IPS-NIHi7 (cell line): Measurements from ENCODE around the gene PPP2R5B.

ENCODE experiments used
- DNase-seq: peaks from one replicate; pipeline ENCODE4 v3.0.0; 2012; ENCODE audit warnings: mixed read lengths; ENCODE audit errors: extremely low spot score

The PPP2R5B gene

DNA sequence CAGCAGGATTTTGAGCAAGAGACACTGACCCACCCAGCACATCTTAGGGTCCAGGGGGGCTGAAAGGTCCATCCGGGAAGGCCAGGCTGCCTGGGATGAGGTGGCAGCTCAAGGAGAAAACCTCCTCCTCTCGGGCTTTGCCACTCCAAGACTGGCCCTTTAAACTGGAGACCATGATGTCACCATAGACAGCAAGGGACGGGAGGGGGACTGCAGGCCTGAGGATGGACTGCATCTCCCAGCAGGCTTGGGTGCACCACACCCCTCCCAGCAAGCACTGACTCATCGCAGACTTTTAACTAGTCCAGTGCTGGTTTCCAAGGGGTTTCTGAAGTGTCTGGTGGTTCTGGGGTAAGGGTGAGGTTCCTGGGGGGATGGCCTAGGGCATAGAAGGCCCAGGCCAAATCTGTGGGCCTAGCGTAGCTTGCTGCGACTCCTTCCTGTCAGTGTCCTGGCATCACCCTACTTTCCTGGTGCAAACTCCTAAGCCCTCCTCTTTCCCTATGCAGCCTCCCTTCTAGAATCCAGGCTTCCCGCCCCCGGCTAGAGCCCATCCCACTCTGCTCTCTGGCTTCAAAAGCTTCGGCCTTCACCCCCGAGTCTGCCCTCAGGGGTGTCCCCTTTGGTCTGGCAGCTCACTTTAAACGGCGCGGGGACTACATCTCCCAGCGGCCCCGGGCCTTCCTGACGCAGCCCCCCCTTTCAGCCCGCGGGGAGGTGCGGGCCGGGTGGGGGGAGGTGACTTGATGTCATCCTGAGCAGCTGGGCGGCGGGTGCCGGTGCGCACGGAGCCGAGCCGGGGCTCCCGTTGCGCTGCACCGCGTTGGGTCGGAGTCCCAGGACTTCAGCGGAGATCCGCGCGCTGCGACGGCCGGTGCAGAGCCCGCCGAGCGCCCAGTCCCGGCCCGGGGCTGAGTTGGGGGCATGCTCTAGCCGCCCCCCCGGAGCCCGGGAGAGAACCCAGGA, at the start of gene PPP2R5B:
Gene PPP2R5B (plus strand): TSS at position 746 of the 966 bp plus-strand sequence. CDS start 1,046 bp downstream, outside the sequence.
- DNase-seq: peak; percentile 97

DNA sequence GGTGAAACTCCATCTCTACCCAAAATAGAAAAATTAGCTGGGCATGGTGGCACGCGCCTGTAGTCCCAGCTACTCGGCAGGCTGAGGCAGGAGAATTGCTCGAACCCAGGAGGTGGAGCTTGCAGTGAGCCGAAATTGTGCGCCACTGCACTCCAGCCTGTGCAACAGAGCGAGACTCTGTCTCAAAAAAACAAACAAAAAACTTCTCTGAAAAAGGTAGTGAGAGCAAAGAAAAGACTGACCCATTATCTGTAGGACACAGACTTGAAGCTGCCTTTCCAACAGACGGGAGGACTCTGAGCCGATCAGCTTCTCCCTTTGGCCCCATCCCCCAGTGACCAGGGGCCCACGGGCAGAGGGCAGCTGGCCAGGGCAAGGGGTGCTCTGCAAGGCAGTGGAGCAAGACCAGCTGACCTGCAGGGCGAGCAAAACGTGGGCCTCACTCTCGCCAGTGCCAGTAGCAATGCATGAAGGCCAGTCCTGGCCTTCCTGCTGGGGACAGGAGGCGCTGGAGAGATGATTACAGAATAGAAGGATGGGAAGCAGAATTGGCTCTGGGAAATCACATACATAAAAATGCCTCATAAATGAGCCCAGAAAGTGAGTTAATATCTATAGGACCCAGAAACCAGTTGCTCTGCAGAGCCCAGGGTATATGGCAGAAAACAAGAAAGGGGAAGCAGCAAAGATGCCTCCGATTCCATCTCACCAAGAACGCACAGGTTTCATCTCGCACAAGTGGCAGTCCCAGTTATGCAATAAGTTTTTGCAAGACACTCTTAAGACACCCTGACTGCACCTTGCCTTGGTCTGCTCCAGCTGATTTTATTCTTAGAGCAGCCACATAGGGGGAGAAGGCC, 48.9 kb upstream of the PPP2R5B start:
- no peak for DNase-seq

DNA sequence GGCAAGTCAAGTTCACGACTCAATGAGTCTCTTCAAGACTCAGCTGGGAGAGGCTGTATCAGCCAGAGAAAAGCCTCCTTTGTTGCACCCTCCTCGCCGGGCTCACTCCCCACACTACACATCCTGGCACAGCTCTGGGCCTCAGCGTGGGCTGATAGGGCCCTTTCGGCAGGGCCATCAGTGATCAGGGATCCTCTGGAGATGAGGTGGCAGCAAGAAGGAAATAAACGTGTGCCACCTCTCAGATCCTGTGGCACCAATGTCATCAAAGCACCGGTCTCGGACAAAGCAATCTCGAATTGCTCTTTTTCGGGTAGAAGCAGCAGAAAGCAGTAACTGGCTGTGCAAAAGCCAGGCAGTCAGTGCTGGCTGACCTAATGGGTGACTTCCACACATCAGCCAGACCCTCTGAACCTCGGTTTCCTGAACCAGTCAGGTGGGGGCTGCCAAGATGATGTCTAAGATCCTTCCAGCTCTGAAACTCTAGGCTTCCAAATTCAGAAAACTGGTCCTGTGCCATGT, 48.2 kb upstream of the PPP2R5B start:
- DNase-seq: no peak

DNA sequence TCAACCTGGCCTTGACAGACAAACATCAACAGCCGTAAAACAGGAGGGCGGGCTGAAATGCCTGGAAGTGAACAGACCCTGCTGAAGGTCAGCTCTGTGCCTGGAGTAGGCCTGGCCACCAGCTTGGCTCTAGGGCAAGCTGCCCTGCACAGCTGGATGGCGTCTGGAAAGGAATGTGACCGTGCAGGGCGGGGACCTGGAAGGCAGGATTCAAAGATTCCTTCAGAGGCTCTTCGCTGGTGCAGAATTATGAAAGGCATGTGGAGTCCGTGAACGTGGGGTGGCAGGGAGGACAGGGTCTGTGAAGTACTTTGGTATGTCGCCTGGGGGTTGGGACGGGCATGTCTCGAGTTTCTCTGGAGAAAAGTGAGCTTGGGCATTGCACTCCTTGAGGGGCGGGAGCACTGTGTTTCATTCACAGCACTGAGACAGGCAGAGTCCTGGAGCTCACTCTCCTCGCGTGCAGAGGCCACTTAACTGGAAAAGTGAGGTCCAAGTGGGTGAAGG, 47.6 kb upstream of the PPP2R5B start:
- DNase-seq: no peak

DNA sequence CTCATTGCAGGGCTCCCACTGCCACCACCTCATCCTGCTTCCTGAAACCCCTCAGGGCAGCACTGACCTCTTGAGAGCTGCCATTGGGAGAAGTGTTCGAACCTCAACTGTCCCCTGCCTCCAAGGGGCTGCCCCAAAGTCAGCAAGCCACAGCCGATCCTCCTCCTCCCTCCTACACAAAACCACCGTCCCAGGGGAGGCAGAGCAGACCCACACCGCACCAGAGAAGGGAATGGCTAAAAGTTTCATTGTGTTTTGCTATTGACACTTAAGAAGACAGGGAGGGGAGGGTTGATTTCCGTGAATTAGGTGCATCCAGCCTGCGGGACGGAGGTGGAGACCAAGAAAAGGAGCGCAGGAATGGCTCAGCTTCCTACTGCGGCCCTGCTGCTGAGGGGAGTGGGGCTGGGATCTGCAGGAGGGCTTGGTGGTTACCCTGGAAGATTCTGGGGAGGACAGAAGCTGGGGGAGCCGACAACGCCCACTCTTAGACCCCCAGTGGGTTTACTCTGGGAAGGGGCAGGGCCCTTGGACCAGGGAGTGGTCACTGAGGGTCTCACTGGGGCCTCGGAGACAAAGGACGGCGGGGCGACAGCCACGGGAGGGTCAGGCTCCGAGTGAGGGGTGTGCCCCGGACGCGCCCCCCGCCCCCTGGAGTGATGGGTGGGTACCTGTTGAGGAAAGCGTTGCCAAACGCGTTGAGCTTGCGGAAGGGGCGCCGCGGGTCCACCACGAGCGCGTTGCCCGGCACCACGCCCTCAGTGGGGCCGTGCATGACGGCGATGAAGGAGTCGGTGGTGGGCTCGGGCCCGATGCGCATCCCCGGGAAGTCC, 46.9 kb upstream of the PPP2R5B start:
- no peak for DNase-seq

DNA sequence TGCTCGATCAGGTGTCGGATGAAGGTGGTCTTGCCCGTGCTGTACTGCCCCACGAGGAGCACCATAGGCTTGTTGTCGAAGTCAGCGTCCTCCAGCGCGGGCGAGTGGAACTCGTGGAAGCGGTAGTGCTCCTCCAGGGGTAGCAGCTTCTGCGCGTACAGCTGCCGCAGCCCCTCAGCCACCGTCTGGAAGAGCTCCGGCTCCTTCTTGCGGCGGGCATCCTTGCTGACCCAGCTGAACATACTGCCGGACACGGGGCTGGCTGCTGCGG, 46.3 kb upstream of the PPP2R5B start:
- DNase-seq: no peak

DNA sequence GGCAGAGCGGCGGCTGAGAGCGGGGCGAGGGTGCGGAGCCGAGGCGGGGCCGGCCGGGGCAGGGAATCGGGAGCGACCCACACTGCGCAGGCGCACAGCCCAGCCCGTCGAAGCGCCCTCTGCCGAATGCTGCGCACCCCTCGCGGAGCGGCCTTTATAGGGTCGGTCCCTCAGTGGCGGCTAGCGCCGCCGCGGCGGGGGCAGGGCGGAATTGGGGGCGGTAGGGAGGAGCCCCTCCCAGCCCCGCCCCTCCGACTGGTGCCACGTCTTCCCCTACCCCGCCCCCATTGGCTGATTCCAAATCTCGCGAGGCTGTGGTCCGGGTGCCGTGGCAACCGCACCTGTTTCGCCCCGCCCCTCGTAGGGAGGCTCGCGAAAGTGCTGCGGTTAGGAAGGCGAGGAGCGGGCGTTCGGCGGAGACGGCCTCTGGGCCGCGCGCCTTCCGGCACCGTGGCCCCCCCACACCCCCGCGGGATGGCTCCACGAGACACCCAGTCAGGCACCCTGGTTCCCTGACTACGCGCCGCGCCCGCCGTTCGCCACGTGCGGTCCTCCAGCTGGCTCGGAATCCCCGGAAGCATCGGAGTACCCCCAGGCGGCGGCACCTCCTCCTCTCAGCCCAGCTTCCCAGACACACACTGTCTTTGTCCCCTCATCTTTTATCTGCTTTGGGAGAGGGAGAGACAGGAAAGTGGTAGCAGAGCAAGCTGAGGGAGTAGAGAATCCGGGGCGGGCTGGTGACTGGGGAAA, 45.8 kb upstream of the PPP2R5B start, which contains the start of gene EHD1:
Gene EHD1 (minus strand): TSS at position 128 of the 750 bp plus-strand sequence. CDS start 157 bp downstream, outside the sequence.
- DNase-seq: peak; percentile 99

DNA sequence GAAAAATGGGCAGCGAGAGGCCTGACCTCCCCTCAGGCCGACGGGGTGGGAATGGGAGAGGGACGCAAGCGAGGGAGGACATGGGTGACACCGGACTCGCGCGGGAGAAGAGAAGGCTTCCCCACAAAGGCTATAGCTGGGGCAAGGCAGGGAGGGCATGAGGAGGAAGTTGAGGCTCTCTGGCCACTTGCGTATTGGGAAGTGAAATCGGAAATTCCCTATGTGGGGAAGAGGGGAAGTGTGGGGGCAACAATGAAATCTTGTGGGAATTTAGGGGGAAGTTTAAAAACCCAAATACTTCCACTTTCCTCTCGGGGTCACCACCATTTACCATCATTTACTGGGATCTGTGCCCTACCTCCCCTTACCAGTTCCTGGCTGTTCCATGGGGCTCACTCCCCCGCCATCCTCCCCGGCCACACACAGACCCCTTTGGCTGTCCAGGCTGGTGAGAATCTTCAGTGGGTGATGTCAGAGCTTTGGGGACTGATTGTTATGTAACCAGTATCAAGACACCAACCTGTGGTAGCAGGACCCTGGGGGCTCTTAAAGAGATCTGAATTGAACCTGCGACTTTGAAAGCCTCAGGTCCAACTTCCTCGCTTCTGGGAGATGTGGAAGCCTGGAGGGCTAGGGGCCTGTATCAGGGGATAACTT, 45.1 kb upstream of the PPP2R5B start:
- DNase-seq: no peak

DNA sequence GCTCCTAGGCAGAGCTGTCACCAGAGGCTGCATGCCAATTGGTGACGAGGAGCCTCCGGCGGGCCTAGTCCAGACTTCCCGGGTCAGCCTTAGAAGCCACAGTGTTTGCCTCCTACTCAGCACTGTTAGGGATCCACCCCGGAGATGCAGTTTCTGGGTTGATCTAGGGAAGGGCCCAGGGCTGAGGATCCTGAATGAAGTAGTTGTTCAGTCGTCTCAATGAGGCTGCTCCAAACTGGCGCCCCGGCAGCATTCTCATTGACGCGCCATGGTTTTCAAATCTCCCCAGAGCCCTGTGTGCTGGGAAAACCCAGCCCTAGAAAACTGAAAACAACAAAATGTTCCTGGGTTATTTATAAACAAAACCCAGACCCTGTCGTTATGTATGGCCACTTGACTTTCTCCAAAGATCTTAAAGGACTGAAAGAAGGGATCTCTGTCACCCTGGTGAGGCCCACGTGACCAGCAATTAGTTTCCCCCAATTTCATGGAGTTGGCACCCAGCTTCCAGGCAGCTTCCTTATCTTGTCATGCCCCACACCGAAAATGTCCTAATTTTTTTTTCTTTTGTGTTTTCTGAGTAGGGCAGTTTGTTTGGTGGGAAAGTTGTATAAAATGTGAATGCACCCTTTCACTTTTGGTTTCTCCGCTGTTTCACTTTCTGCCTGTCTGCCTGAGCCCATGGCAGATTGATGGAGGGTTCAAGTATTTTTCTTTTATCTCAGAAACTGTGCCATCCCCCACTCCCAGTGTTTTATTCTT, 44.1 kb upstream of the PPP2R5B start:
- DNase-seq: no peak

DNA sequence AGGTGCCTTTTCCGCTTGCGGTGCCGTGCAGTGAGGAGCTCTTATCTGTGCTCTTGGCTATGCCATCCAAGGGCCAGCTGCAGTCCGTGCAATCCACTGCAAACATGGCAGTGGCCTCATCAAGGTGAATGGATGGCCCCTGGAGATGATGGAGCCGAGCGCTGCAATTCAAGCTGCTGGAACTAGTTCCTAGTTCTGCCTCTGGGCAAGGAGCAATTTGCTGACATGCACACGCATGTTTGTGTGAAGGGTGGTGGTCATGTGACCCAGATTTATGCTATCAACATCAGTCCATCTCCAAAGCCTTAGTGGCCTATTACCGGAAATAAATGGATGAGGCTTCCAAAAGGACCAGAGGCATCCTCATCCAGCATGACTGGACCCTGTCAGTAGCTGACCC, 43.0 kb upstream of the PPP2R5B start:
- no peak for DNase-seq

DNA sequence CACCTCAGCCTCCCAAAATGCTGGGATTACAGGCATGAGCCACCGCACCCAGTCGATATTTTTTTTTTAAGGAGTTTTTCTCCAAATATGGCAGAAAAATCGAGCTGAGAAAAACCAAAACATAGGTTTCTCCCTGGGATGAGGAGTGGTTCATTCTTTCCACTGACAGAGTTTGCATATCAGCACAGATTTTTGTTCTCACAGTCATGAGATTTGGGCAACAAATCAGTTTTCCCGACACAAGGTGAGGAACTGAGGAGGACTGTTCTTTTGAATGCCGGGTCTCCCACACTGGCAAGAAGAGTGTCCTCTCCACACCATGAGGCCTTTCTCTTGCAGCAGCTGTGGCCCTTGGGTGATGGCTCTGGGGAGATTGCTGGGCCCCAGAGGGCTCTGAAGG, 42.2 kb upstream of the PPP2R5B start:
- no peak for DNase-seq

DNA sequence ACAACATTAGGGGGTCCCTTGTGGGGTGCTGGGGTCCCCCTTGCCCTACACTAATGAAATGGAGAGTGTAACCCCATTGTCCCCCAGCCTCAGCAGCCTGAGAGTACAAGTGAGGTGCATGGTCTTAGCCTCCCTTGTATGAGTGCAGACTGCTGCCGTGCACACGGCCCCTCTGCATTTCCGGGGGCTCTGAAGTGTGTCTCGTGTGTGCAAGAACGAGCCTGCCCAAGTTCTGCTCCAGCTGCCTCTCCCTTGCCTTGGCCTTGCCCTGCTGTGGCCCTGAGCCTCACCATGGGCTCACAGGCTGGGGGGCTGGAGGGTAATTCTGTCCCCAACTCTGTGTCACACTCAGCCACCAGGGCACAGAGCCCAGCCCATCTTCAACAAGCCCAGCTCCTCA, 40.9 kb upstream of the PPP2R5B start:
- DNase-seq: no peak

DNA sequence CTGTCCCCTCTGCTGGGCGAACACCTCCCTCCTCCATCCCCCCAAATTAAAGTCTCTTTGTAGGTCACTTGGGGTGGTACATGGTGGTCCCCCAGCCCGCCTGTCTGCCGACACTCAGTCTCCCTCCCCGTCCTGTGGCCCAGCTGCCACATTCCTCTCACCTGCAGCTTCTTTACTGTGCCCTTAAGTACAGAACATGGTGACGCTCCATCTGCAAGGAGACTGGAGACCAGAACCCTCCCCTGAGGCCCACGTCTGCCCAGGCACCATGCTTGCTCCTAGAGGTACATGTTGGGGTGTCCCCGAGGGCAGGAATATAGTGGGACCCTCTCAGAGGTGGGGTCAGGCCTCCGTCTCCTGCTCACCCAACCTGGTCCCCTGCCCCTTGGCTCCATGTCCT, 40.5 kb upstream of the PPP2R5B start:
- DNase-seq: no peak

DNA sequence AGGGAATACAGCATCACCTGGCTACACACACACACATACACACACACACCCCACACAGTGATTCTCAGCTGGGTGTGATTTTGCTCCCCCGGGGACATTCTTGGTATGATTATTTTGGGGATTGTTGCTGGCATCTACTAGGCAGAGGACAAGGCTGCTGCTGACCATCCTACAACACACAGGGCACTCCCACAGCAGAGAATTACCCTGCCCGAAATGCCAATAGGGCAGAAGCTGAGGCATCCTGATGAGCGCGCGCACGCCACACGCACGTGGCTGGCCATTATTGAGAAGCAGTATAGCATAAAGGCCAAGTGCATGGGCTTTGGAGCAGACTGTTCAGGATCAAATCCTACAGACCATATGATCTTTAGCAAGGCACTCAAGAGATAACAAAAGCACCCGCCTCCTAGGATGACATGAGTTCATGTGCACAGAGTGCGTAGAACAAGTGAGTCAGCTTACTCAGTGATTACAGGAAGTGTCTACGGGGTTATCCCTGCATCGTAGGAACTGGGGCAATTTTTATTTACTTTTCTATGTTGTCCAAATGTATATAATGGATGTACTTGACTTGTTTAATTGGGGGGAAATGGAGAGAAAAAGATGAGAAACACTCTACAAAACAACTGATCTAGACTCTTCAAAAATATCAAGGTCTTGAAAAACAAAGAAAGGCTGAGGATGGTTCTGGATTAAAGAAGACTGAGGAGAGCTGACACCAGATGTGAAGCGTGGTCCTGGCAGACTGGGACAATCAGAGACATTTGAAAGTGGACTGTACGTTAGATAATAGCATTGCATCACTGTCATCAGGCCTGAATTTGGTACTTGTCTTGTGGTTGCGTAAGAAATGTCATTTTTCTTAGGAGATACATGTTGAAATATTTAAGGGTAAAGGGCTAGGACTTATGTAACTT, 38.9 kb upstream of the PPP2R5B start:
- no peak for DNase-seq

DNA sequence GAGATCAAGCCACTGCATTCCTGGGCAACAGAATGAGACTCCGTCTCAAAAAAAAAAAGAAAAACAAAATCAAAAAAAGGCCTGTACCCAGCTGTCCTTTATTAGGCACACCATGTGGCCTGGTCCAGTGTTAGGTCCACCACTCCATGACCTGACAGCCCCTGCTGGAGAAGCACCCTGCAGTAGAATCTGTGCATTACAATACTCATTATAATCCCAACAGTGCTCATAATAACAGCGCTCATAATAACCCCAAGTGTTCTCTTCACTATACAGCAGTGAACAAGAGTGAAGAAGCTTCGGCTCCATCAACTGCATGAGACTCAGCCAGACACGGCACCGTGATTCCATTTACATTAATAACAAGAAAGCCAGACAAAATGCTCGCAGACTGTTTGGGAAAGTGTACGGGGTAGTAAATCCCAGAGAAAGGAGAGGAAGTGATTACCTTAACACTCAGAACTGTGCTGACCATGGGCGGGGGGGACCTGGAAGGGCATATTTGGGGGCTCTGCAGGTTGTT, 37.2 kb upstream of the PPP2R5B start:
- DNase-seq: no peak

DNA sequence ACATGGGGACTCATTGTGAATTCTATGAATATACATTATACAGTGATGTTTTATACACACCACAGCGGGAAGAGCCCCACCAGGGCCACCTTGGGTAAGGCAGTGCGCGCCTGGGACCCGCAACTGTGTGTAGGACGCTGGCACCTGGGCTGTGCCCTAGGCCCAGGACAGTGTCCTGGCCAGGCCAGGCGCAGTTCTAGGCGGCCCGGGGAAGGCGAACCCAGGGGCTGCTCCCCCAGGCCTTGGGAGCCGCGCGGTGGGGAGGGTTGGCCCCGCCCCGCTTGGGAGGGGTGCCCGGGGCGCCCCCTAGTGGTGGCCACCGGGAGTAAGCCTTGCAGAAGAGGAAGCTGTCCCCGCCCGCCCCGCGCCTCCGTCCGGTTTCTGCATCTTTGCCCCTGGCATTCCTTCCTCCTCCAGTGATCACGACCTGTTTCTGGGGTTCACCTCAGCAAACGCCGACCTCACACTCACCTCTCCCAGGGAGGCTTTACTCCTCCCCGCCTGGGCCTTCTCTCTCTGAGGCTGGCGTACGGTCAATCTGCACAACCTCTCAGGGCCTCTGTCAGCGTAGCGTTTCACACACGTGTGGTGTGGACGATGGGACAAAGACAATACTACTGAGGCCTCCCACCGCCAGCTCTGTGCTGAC, 36.6 kb upstream of the PPP2R5B start:
- peak; percentile 94 for DNase-seq

DNA sequence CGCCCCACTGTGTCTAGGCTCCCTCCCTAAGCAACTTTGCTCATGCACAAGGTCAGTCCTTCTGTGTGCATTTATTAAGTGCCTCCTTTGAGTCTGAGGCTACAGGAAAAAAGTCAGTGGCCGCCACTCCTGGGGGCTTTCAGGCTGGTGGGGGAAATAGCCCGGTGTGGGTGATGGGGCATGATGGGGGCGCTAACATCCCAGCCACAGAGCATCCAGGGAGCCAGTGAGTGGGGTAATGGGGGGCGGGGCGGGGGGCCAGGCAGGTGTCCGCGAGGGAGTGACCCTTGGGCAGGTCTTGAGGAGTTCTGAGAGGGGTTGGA, 36.1 kb upstream of the PPP2R5B start:
- no peak for DNase-seq
